Thoracic aorta (tissue), 2 donors: ENCODE results near the gene TRMU. TPM values are rescaled to one million over a fixed set of nuclear protein-coding genes. Genes with fewer than 3 reads are reported as not detected.

Source experiments
- total RNA-seq, 2 donors: library from RNA; depleted of rRNA; stranded (reverse); fragments of >200 nt; gene quantifications; one replicate each; pipeline versions ENCODE4 v1.1.0 to v1.2.3, GENCODE V29; 2016

Gene TRMU
- total RNA-seq, 2 donors from 2014 or later, result 30.2 to 45.4 TPM

Other genes with a start within 250 kb of the TRMU start
- 10 to 100 TPM; 21.9 to 67.8 TPM for gene PPARA, start 185.2 kb upstream of the TRMU start, total RNA-seq
- 10 to 100 TPM in 1 of 2 donors, 1 to 10 TPM in 1; 8.1 to 12.4 TPM for gene CDPF1, start 85.4 kb upstream of the TRMU start, total RNA-seq
- gene PKDREJ, start 72.4 kb upstream of the TRMU start, total RNA-seq, result under 1 TPM in 1 of 2 donors, not detected in 1; under 0.01 TPM
- 10 to 100 TPM; 67.7 to 76.9 TPM for gene TTC38, start 67.7 kb upstream of the TRMU start, total RNA-seq
- gene GTSE1, start 38.8 kb upstream of the TRMU start, total RNA-seq, result under 1 TPM; 0.41 to 0.92 TPM
- 1 to 10 TPM; 1.5 to 6.7 TPM for gene CELSR1, start 201.9 kb downstream of the TRMU start, total RNA-seq